GM19239 (cell line): ENCODE data around the gene TMPRSS13.

Source experiments
- DNase-seq: peaks from one replicate; pipeline ENCODE4 v3.0.0; 2011; ENCODE audit warnings: low spot score; ENCODE audit not compliant: insufficient read length
- FAIRE-seq: peaks from 2 replicates; lab custom pipeline; 2011; peaks lifted over from hg19 to GRCh38; lab: Jason Lieb, UNC

The TMPRSS13 gene

GRCh38 chr11:117900720-117901440 is 28.3 kb downstream of the TMPRSS13 start:
- DNase-seq (no peak), FAIRE-seq (no peak)

DNA sequence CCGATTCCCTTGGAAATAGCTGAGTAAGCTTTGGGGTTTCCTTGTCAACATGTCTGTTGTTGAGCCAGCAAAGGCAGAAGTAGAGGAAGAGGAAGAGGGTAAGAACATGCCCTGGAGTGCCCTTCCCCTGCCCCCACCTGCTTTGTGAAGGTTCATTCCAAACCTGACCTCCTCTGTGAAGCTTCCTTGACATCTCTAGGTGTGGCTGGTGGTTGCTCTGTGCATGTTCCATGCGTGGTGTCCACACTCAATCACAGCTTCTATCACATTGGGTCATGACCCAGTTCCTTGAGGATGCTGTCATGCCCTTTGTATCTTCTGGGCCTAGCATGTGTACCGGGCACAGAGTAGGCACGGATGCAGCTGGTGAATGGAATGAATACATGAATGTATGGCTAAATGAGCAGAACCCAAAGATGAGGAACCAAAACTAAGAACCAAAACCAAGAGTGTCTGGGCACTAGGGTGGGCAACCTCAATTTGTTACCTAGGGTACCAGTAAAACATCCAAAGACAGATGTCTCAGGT is 29.0 kb downstream of the TMPRSS13 start:
- DNase-seq (no peak), FAIRE-seq (no peak)

- no peak for FAIRE-seq
- DNase-seq, result no peak
Measured at GRCh38 chr11:117898059-117898458, 31.1 kb downstream of the TMPRSS13 start.

DNA sequence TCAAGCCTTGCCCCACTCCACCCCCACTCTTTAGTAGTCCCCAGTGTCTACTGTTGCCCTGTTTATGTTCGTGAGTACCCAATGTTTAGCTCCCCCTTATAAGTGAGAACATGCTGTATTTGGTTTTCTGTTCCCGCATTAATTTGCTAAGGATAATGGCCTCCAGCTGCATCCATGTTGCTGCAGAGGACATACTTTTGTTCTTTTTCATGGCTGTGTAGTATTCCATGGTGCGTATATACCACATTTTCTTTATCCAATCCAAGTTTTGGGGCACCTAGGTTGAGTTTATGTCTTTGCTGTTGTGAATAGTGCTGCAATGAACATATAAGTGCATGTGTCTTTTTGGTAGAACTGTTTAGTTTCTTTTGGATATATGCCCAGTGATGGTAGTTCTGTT is 36.6 kb downstream of the TMPRSS13 start:
- DNase-seq (no peak), FAIRE-seq (no peak)

DNA sequence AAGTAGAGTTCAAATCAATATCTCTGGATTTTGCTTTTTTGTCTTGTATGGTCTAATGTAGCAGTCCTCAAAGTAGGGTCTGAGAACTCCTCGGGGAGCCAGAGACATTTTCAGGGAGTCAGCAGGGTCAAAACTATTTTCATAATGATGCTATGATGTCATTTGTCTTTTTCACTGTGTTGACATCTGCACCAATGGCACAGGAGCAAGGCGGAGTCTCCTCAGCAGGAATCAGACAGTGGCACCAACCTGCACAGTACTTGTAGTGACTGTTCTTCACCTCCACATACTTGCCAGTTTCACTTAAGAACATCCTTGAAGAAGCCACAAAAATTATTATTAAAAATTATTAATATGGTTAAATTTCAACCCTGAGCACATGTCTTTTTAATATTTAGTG is 37.8 kb downstream of the TMPRSS13 start:
- FAIRE-seq, result no peak
- DNase-seq, result no peak

GRCh38 chr11:117888139-117888566 is 41.0 kb downstream of the TMPRSS13 start:
- FAIRE-seq (no peak), DNase-seq (no peak)

DNA sequence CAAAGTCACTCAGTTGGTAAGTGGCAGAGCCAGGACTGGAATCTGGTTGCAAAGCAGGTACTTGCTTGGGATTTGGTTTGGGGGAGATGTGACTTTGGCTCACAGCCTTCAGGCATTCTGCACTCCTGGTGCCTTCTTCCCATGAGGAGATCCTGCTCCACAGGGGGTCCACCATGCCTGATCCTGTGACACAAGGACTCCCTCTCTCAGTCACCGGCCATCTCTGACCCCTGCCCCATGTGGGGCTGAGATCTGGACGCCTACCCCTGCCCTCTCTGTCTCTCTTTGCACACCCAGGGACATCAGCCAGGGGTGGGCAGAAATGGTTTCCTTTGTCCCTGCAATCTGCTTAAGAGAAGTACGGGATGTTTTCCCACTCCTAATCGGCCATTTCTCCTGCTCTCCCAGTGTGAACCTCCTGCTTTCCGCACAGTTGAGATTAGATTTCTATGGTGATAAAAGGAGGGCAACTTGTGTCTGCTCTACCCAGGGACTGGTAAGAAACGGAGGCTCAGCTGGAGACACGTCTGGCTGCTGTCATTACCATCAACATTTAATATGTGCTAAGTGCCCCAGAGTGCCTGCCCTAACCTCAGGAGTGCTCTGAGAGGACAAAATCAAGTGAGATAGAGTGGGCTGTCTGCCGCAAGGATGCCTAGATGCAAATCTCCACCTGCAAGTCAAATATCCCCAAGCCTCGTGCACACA is 41.6 kb downstream of the TMPRSS13 start:
- no peak for FAIRE-seq
- DNase-seq, result no peak

DNA sequence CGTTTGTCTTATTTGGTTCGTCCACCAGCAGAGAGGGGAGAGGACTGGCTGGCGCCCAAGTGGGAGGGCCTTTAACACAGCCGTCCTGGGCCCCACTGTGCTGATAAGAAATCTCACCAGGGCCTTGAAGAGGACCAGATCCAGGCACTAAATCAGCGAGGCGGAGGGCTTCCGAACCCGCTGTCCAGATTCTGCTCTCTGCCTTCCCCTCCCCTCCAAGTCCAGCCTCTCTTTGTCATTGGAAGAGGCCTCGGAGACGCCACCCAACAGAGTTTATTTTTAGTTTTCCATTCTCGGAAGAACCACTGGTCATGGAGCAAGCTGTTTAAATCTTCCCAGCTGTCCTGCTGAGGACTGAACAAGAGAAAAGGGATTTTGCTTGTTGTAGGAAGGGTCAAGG is 43.4 kb downstream of the TMPRSS13 start:
- FAIRE-seq, result no peak
- DNase-seq, result no peak

GRCh38 chr11:117884994-117885393 is 44.2 kb downstream of the TMPRSS13 start:
- DNase-seq (no peak), FAIRE-seq (no peak)

DNA sequence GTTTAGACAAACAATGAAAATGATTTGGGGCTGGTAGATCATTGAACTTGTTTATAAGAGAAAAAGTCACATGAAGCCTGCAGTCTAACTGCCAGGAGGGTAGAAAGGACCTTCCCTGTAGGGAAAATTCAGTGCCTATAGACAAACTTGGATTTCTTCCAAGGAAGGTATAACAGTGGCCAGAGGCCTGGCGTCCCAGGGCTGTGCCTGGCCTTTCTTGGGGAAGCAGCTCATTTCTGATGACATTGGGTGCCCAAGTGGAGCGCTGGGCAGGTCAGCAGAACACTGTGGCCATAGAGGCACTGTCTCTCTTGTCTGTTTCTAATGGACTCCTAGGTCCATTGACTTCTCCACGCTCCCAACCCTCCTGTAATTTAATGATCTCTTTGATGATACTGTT is 46.1 kb downstream of the TMPRSS13 start:
- no peak for FAIRE-seq
- DNase-seq, result no peak

- no peak for DNase-seq
- no peak for FAIRE-seq
Measured at GRCh38 chr11:117882311-117882905, 46.8 kb downstream of the TMPRSS13 start.

DNA sequence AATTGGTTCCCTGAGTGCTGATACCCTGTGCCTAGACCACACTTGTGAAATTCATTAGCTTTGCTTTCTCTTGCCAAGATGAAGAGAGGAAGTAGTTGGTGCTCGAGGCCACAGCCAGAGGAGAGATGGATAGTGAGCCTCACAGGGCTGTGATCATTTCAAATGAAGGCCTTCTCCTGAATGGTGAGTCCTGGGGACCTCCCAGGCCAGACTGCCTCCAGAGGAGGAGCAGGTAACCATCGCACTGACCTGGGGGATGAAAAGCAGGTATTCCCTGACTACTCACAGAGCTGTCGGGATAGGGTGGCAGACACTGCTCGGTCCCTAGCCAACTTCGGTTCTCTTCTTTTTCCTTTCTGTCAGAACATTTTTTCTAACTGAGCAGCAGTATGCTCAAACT is 48.0 kb downstream of the TMPRSS13 start:
- FAIRE-seq (no peak), DNase-seq (no peak)

- DNase-seq, result no peak
- FAIRE-seq, result no peak
Measured at GRCh38 chr11:117879516-117880480, 49.4 kb downstream of the TMPRSS13 start.

DNA sequence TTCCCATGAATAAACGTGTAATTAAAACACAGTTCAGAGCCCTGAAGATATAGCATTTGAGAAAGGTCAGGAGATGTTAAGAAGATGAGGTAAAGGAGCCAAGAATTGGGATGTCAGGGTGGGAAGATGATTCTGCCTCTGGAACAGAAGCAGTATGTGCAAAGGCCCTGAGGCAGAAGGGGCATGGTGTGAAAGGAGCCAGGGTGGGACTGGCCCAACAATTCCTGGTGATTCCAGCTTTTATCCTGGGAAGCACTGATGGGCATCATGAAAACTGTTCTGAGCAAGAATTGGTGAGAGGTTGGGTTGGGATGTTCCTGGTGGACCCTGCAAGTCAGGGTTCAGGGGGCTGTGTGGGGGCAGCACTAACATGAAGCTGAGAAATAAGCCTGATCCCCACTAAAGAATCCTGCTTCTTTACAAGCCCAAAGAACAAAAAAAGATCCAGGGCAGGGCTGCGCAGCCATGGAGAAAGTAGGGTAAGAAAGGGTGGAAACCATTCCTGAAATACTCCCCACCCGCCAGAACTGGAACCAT is 50.2 kb downstream of the TMPRSS13 start:
- no peak for FAIRE-seq
- no peak for DNase-seq

DNA sequence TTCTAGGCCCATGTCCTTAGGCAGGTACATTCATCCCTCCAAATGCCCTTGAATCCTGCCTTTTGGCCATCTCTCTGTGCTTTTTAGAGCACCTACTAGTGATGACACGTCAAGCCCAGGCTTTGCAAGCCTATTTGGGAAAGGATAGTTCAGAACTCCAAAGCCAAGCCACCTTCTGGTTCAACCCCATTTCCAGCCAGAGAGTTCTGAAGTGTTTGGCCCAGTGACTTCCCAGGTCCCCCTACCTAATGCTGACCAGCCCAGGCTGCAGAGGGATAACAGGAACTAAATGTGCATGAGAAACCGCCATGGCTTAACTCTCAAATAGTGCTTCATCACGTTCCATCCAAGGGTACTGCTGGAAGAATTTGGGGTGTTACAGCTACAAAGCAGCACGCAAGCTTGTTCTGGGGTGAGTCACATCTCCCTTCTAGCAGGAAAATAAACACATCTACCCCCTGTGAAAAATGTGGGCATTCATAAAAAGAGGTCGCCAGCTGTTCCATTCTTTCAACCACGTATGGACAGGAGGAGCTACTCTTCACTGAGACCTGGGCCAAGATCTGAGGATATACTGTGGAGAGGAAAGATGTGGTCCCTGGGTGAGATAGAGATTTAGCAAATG is 50.8 kb downstream of the TMPRSS13 start:
- FAIRE-seq (no peak), DNase-seq (no peak)

DNA sequence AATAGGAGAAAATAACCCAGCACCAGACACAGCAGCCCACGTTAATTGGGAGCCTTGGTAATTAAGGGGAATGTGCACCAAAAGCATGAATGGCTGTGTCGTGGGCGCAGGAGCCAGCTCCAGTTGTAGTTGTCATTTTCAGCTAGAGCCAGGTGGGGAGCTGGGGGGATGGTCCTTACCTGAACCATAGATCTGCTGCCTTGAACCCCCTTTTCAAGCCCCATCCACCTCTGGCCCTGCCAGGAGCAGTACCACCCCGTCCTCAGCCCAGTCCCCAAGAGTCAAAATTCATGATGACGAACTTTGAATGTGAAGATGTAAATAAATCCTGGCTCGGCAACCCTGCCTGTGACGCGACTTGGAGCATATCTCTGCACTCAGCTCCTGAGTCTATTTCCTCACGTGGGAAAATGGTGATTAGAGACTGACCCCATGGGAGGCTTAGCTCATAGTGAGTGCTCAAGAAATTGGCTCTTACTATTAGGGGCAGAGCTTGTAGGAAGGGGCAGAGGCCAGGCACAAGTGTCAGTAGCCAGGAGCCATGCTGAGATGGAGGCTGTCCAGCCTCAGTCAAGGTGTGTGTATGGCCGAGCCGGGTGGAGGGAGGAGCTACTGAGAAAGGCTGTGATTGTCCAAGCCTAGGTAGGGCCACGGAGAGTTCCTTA is 52.0 kb downstream of the TMPRSS13 start:
- FAIRE-seq (no peak), DNase-seq (no peak)

- FAIRE-seq (no peak), DNase-seq (no peak)
Measured at GRCh38 chr11:117876341-117877119, 52.7 kb downstream of the TMPRSS13 start, which contains the start of gene FXYD6. Gene FXYD6, minus strand, starts transcription at chr11:117876658. Its CDS starts 33,882 bp downstream, at chr11:117842776.

- DNase-seq, result no peak
- no peak for FAIRE-seq
Measured at GRCh38 chr11:117876059-117876340, 53.2 kb downstream of the TMPRSS13 start.
